Mesenchymal stem cell (in vitro differentiated cells and primary cell): Measurements from ENCODE around the gene NCOA7.

Experiments used
- DNase-seq: peaks from one replicate; pipeline ENCODE4 v3.0.0-alpha.2; 2013
- H2AFZ ChIP-seq: one replicate; pipeline ENCODE4 v1.6.1; 2013; ENCODE audit warnings: low read depth, mild to moderate bottlenecking, control low read depth, inconsistent platforms, low read length, moderate library complexity
- H2AK5ac ChIP-seq: 2 replicates; pipeline ENCODE4 v1.6.1; 2013; ENCODE audit warnings: low read length, moderate library complexity, mild to moderate bottlenecking, inconsistent platforms; ENCODE audit not compliant: severe bottlenecking
- H2BK120ac ChIP-seq: one replicate; pipeline ENCODE4 v1.6.1; 2013; ENCODE audit warnings: low read depth, mild to moderate bottlenecking, inconsistent platforms, low read length, moderate library complexity
- H2BK12ac ChIP-seq, 2 experiments: one replicate each; pipeline ENCODE4 v1.6.1; 2013; ENCODE audit warnings: inconsistent platforms in 2 of 2, low read length in 2 of 2, mild to moderate bottlenecking in 2 of 2, moderate library complexity in 2 of 2, control low read depth in 1 of 2
- H2BK15ac ChIP-seq: one replicate; pipeline ENCODE4 v1.6.1; 2013; ENCODE audit warnings: mild to moderate bottlenecking, low read depth, inconsistent platforms; ENCODE audit not compliant: poor library complexity, severe bottlenecking
- H2BK5ac ChIP-seq: 2 replicates; pipeline ENCODE4 v1.6.1; 2013; ENCODE audit warnings: low read depth, mild to moderate bottlenecking, low read length, control low read depth, inconsistent platforms; ENCODE audit not compliant: poor library complexity, severe bottlenecking
- H3K14ac ChIP-seq, 2 experiments: one replicate each; pipeline ENCODE4 v1.6.1; 2013; ENCODE audit warnings: inconsistent platforms in 2 of 2, low read length in 2 of 2, control low read depth in 1 of 2, mild to moderate bottlenecking in 1 of 2, moderate library complexity in 1 of 2
- H3K18ac ChIP-seq, 2 experiments: one replicate each; pipeline ENCODE4 v1.6.1; 2013; ENCODE audit warnings: inconsistent platforms in 2 of 2, low read length in 2 of 2, control low read depth in 1 of 2, low read depth in 1 of 2, mild to moderate bottlenecking in 1 of 2
- H3K23ac ChIP-seq, 2 experiments: one replicate each; pipeline ENCODE4 v1.6.1; 2013; ENCODE audit warnings: inconsistent platforms in 2 of 2, low read length in 2 of 2, mild to moderate bottlenecking in 2 of 2, moderate library complexity in 2 of 2, control low read depth in 1 of 2
- H3K27ac ChIP-seq: 2 replicates; pipeline ENCODE4 v1.5.1; 2013; ENCODE audit warnings: mild to moderate bottlenecking, moderate library complexity, low read length, control low read depth, inconsistent platforms; ENCODE audit not compliant: poor library complexity, severe bottlenecking
- H3K27me3 ChIP-seq, 2 experiments: 2 replicates each; pipeline versions ENCODE4 v1.6.1 to v1.7.0; 2013; ENCODE audit warnings: low read length in 2 of 2, mild to moderate bottlenecking in 2 of 2, moderate library complexity in 2 of 2, control low read depth in 1 of 2, inconsistent platforms in 1 of 2; ENCODE audit not compliant: control insufficient read depth in 1 of 2, insufficient read depth in 1 of 2
- H3K36me3 ChIP-seq, 2 experiments: 2 replicates each; pipeline versions ENCODE4 v1.6.1 to v1.7.0; 2013; ENCODE audit warnings: low read length in 2 of 2, control low read depth in 1 of 2, inconsistent platforms in 1 of 2, low read depth in 1 of 2, mild to moderate bottlenecking in 1 of 2; ENCODE audit not compliant: insufficient read depth in 2 of 2, control insufficient read depth in 1 of 2
- H3K4ac ChIP-seq, 2 experiments: one replicate each; pipeline ENCODE4 v1.6.1; 2013; ENCODE audit warnings: inconsistent platforms in 2 of 2, low read length in 2 of 2, mild to moderate bottlenecking in 2 of 2, moderate library complexity in 2 of 2, control low read depth in 1 of 2, low read depth in 1 of 2
- H3K4me1 ChIP-seq: 2 replicates; pipeline ENCODE4 v1.6.1; 2013; ENCODE audit warnings: low read depth, low read length, control low read depth; ENCODE audit not compliant: control insufficient read depth, insufficient read depth
- H3K4me2 ChIP-seq: 2 replicates; pipeline ENCODE4 v1.6.1; 2013; ENCODE audit warnings: low read length, mild to moderate bottlenecking, inconsistent platforms; ENCODE audit not compliant: poor library complexity, severe bottlenecking
- H3K4me3 ChIP-seq, 2 experiments: 2 replicates each; pipeline versions ENCODE4 v1.5.1 to v1.7.0; 2013; ENCODE audit warnings: low read length in 2 of 2, mild to moderate bottlenecking in 2 of 2, control low read depth in 1 of 2, low read depth in 1 of 2; ENCODE audit not compliant: insufficient read depth in 1 of 2
- H3K79me1 ChIP-seq: replicated peaks from 2 replicates; pipeline ENCODE4 v1.6.1; 2013; ENCODE audit warnings: mild to moderate bottlenecking, control low read depth, low read length, inconsistent platforms; ENCODE audit not compliant: poor library complexity, severe bottlenecking
- H3K9ac ChIP-seq: 2 replicates; pipeline ENCODE4 v1.7.0; 2013; ENCODE audit warnings: mild to moderate bottlenecking, low read length, moderate library complexity
- H3K9me3 ChIP-seq: 2 replicates; pipeline ENCODE4 v1.7.0; 2013; ENCODE audit warnings: mild to moderate bottlenecking, low read length; ENCODE audit not compliant: control insufficient read depth
- H4K8ac ChIP-seq: one replicate; pipeline ENCODE4 v1.6.1; 2013; ENCODE audit warnings: inconsistent platforms, mild to moderate bottlenecking, low read length, moderate library complexity
- H4K91ac ChIP-seq: one replicate; pipeline ENCODE4 v1.6.1; 2013; ENCODE audit warnings: mild to moderate bottlenecking, low read length, inconsistent platforms
- WGBS: methylation state at CpG from one replicate; pipeline ENCODE4 v1.1.7; 2013; ENCODE audit warnings: mixed read lengths; 5-methylcytosine and 5-hydroxymethylcytosine counted together

The NCOA7 gene

GRCh38 chr6:125826695-125827463 is 36.1 kb downstream of the NCOA7 start:
- Histone ChIP-seq H2BK5ac (no peak overlapping the region), H3K27ac (no peak overlapping the region), H4K91ac (no peak overlapping the region), H2AFZ (no peak overlapping the region), H3K4me3 (no peak overlapping the region), H3K79me1 (no peaks in the 10 kb centered on the region), H2BK12ac (no peak overlapping the region), H3K4me1 (no peaks in the 10 kb centered on the region), H3K23ac (no peak overlapping the region), H3K27me3 (no peaks in the 10 kb centered on the region), H2BK120ac (no peak overlapping the region), H3K18ac (no peak overlapping the region), H3K14ac (no peak overlapping the region), H3K4ac (no peak overlapping the region), H3K4me2 (no peak overlapping the region), H2BK15ac (no peak overlapping the region), H3K9me3 (no peaks in the 10 kb centered on the region), H4K8ac (no peak overlapping the region), H2AK5ac (no peak overlapping the region), H3K9ac (no peak overlapping the region), H3K36me3 (peaks cover 0 to 3% of the 10 kb centered on the region in 2 experiments)
- 99% methylated on average over 7 of the region's 9 CpGs for WGBS
- no peak for DNase-seq

GRCh38 chr6:125827788-125828320 is 37.1 kb downstream of the NCOA7 start:
- no peak overlapping the region for H2BK12ac ChIP-seq
- no peak overlapping the region for H2BK120ac ChIP-seq
- H3K4me1 ChIP-seq: no peaks in the 10 kb centered on the region
- no peak overlapping the region for H2BK5ac ChIP-seq
- peaks cover 0 to 3% of the 10 kb centered on the region in 2 experiments for H3K36me3 ChIP-seq
- no peaks in the 10 kb centered on the region for H3K27me3 ChIP-seq
- H3K23ac ChIP-seq: no peak overlapping the region
- no peak overlapping the region for H3K9ac ChIP-seq
- no peak overlapping the region for H2BK15ac ChIP-seq
- H3K4ac ChIP-seq: no peak overlapping the region
- H3K79me1 ChIP-seq: no peaks in the 10 kb centered on the region
- H3K18ac ChIP-seq: no peak overlapping the region
- H3K4me2 ChIP-seq: no peak overlapping the region
- H4K91ac ChIP-seq: no peak overlapping the region
- no peak overlapping the region for H2AFZ ChIP-seq
- H3K9me3 ChIP-seq: no peaks in the 10 kb centered on the region
- no peak overlapping the region for H3K27ac ChIP-seq
- H4K8ac ChIP-seq: no peak overlapping the region
- no peak overlapping the region for H3K4me3 ChIP-seq
- no peak for DNase-seq
- no peak overlapping the region for H2AK5ac ChIP-seq
- no peak overlapping the region for H3K14ac ChIP-seq
- WGBS: 95% methylated on average over 1 of the region's 2 CpGs

GRCh38 chr6:125828476-125829039 is 37.8 kb downstream of the NCOA7 start:
- Histone ChIP-seq H3K79me1 (no peaks in the 10 kb centered on the region), H3K9ac (no peak overlapping the region), H3K4me3 (no peak overlapping the region), H3K23ac (no peak overlapping the region), H2BK5ac (no peak overlapping the region), H3K4me2 (no peak overlapping the region), H3K4me1 (no peaks in the 10 kb centered on the region), H2BK15ac (no peak overlapping the region), H2AFZ (no peak overlapping the region), H3K4ac (no peak overlapping the region), H3K27ac (no peak overlapping the region), H3K18ac (no peak overlapping the region), H4K91ac (no peak overlapping the region), H2BK12ac (no peak overlapping the region), H2BK120ac (no peak overlapping the region), H3K27me3 (no peaks in the 10 kb centered on the region), H2AK5ac (no peak overlapping the region), H3K36me3 (peaks cover 0 to 3% of the 10 kb centered on the region in 2 experiments), H4K8ac (no peak overlapping the region), H3K14ac (no peak overlapping the region), H3K9me3 (no peaks in the 10 kb centered on the region)
- WGBS: 93% methylated on average over 1 of the region's 2 CpGs
- DNase-seq: no peak

- no peak overlapping the region for H4K91ac ChIP-seq
- H2AFZ ChIP-seq: no peak overlapping the region
- H2BK5ac ChIP-seq: no peak overlapping the region
These were observed 38.7 kb downstream of the NCOA7 start for GRCh38 chr6:125829433-125829832.

More at GRCh38 chr6:125829433-125829832, 38.7 kb downstream of the NCOA7 start:
- no peak overlapping the region for H2AK5ac ChIP-seq
- no peak overlapping the region for H3K4me2 ChIP-seq
- H3K14ac ChIP-seq: no peak overlapping the region
- H2BK120ac ChIP-seq: no peak overlapping the region
- H3K9me3 ChIP-seq: no peaks in the 10 kb centered on the region
- H3K9ac ChIP-seq: no peak overlapping the region
- DNase-seq: no peak
- no peak overlapping the region for H2BK15ac ChIP-seq
- H4K8ac ChIP-seq: no peak overlapping the region
- H3K27me3 ChIP-seq: no peaks in the 10 kb centered on the region
- H3K4ac ChIP-seq: no peak overlapping the region
- no peaks in the 10 kb centered on the region for H3K4me1 ChIP-seq
- WGBS: 71% methylated on average over 2 of the region's 4 CpGs
- H3K23ac ChIP-seq: no peak overlapping the region
- no peak overlapping the region for H3K27ac ChIP-seq
- no peak overlapping the region for H3K4me3 ChIP-seq
- H2BK12ac ChIP-seq: no peak overlapping the region
- H3K79me1 ChIP-seq: no peaks in the 10 kb centered on the region
- H3K36me3 ChIP-seq: peaks cover 0 to 3% of the 10 kb centered on the region in 2 experiments
- no peak overlapping the region for H3K18ac ChIP-seq
